Caki2 (cell line): ENCODE data around the gene MAPK9. TPM values are rescaled to one million over a fixed set of nuclear protein-coding genes. Genes with fewer than 3 reads are reported as not detected.

ENCODE experiments used
- DNase-seq: peaks from one replicate; pipeline ENCODE4 v3.0.0-alpha.2; 2015; ENCODE audit warnings: low read depth
- in situ Hi-C: cut with HindIII; loops from 2 replicates; pipeline ENCODE4 v1.10.0; 2016; ENCODE audit warnings: low sequenced_read_pairs, low pct_unique_long_range_greater_than_20kb, mixed read lengths
- total RNA-seq: library from RNA; depleted of rRNA; stranded (reverse); fragments of >200 nt; shearing (Covaris generic); gene quantifications from 2 replicates; pipeline ENCODE4 v1.2.3, GENCODE V29; 2014; ENCODE audit warnings: low replicate concordance

The MAPK9 gene
- total RNA-seq, 1 experiment from 2014 or later, result 46.5 TPM

- DNase-seq, result no peak
- in situ Hi-C loops, result no loop called here
These were observed 37.2 kb upstream of the MAPK9 start for GRCh38 chr5:180329138-180329435.

GRCh38 chr5:180328296-180329137 lies 36.6 kb upstream of the MAPK9 start:
- DNase-seq, result peak; percentile 46
- in situ Hi-C loops, result no loop called here

GRCh38 chr5:180326989-180327565 lies 35.2 kb upstream of the MAPK9 start:
- in situ Hi-C loops, result no loop called here
- no peak for DNase-seq

- in situ Hi-C loops, result no loop called here
These were observed 32.7 kb upstream of the MAPK9 start for GRCh38 chr5:180324601-180324950.

GRCh38 chr5:180323941-180324600 lies 32.2 kb upstream of the MAPK9 start:
- peak; percentile 79 for DNase-seq
- in situ Hi-C loops, result no loop called here

More at GRCh38 chr5:180324601-180324950, 32.7 kb upstream of the MAPK9 start:
- DNase-seq, result no peak

- in situ Hi-C loops, result no loop called here
- no peak for DNase-seq
These were observed 31.3 kb upstream of the MAPK9 start for GRCh38 chr5:180323160-180323559.

GRCh38 chr5:180318456-180319089 lies 26.7 kb upstream of the MAPK9 start:
- in situ Hi-C loops, result no loop called here
- DNase-seq, result no peak

GRCh38 chr5:180316586-180316985 lies 24.7 kb upstream of the MAPK9 start:
- no peak for DNase-seq
- in situ Hi-C loops, result no loop called here

- no peak for DNase-seq
- in situ Hi-C loops, result no loop called here
These were observed 23.9 kb upstream of the MAPK9 start for GRCh38 chr5:180315762-180316212.

GRCh38 chr5:180313677-180314505 lies 22.0 kb upstream of the MAPK9 start:
- peak; percentile 82 for DNase-seq
- in situ Hi-C loops, result no loop called here

GRCh38 chr5:180311216-180311615 lies 19.3 kb upstream of the MAPK9 start:
- DNase-seq, result no peak
- in situ Hi-C loops, result no loop called here

GRCh38 chr5:180306796-180307195 lies 14.9 kb upstream of the MAPK9 start:
- in situ Hi-C loops, result no loop called here
- no peak for DNase-seq

GRCh38 chr5:180305481-180305880 lies 13.6 kb upstream of the MAPK9 start:
- no peak for DNase-seq
- in situ Hi-C loops, result no loop called here

GRCh38 chr5:180304431-180305375 lies 12.8 kb upstream of the MAPK9 start:
- no peak for DNase-seq
- in situ Hi-C loops, result no loop called here

GRCh38 chr5:180304016-180304292 lies 12.1 kb upstream of the MAPK9 start:
- DNase-seq, result no peak
- in situ Hi-C loops, result no loop called here

- DNase-seq, result no peak
These were observed 11.5 kb upstream of the MAPK9 start for GRCh38 chr5:180303226-180304015.

GRCh38 chr5:180302256-180302655 lies 10.4 kb upstream of the MAPK9 start:
- DNase-seq, result no peak
- in situ Hi-C loops, result no loop called here

More at GRCh38 chr5:180303226-180304015, 11.5 kb upstream of the MAPK9 start:
- in situ Hi-C loops, result no loop called here
